A549 (cell line): ENCODE results near the gene IPPK.

Source experiments
- BHLHE40 ChIP-seq: IDR thresholded peaks from 2 replicates; pipeline ENCODE4 v1.6.1; 2012; ENCODE audit warnings: low read depth, low read length, inconsistent platforms
- FOSB ChIP-seq: fragments of 250-450 bp; sonication (Bioruptor Pico); IDR thresholded peaks from 2 replicates; pipeline ENCODE4 v1.5.0; 2020; ENCODE audit warnings: mild to moderate bottlenecking, moderate library complexity
- POLR2A ChIP-seq: IDR thresholded peaks from 2 replicates; pipeline ENCODE4 v1.6.1; 2012; ENCODE audit warnings: mild to moderate bottlenecking, low read length
- TP53 ChIP-seq: fragments of 250-450 bp; sonication (Bioruptor Pico); IDR thresholded peaks from 2 replicates; pipeline ENCODE4 v1.5.0; 2021; ENCODE audit warnings: mild to moderate bottlenecking, moderate library complexity
- TF ChIP-seq, protein P1 (sequence below): IDR thresholded peaks from 2 replicates; pipeline ENCODE4 v1.6.1; 2012
- TF ChIP-seq, protein P2 (sequence below): fragments of 450-650 bp; IDR thresholded peaks from 2 replicates; pipeline ENCODE4 v1.6.1; 2014; ENCODE audit warnings: antibody characterized with exemption
- TF ChIP-seq, protein P3 (sequence below): fragments of >200 bp; sonication (Bioruptor Twin); formaldehyde crosslinking; IDR thresholded peaks from 3 replicates; pipeline ENCODE4 v1.5.1; 2016

DNA sequence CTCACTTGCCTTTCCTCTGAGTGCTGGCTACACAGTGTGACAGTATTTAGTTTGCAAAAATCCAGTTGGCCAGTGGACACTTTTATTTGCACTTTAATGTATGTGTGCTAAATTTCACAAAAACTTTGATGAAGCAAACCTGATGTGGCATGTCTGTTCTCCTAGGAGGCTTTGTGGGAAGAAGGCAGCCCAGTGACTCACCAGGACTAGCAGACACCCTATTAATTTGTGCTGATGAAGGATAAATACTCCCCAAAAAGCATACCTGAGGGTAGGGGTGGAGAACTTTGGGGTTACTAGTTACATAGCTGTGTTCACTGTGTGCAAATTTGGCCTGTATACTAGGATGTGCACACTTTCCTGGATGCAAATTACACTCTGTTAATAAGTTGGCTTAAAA is 39.3 kb upstream of the IPPK start:
- TF ChIP-seq, protein P1, sequence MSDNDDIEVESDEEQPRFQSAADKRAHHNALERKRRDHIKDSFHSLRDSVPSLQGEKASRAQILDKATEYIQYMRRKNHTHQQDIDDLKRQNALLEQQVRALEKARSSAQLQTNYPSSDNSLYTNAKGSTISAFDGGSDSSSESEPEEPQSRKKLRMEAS, result no peak
- TF ChIP-seq, protein P2, sequence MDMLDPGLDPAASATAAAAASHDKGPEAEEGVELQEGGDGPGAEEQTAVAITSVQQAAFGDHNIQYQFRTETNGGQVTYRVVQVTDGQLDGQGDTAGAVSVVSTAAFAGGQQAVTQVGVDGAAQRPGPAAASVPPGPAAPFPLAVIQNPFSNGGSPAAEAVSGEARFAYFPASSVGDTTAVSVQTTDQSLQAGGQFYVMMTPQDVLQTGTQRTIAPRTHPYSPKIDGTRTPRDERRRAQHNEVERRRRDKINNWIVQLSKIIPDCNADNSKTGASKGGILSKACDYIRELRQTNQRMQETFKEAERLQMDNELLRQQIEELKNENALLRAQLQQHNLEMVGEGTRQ, result no peak
- no peak for TF ChIP-seq FOSB (CRISPR knock-in tag)
- no peak for TF ChIP-seq POLR2A
- TF ChIP-seq, protein P3, sequence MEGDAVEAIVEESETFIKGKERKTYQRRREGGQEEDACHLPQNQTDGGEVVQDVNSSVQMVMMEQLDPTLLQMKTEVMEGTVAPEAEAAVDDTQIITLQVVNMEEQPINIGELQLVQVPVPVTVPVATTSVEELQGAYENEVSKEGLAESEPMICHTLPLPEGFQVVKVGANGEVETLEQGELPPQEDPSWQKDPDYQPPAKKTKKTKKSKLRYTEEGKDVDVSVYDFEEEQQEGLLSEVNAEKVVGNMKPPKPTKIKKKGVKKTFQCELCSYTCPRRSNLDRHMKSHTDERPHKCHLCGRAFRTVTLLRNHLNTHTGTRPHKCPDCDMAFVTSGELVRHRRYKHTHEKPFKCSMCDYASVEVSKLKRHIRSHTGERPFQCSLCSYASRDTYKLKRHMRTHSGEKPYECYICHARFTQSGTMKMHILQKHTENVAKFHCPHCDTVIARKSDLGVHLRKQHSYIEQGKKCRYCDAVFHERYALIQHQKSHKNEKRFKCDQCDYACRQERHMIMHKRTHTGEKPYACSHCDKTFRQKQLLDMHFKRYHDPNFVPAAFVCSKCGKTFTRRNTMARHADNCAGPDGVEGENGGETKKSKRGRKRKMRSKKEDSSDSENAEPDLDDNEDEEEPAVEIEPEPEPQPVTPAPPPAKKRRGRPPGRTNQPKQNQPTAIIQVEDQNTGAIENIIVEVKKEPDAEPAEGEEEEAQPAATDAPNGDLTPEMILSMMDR, result no peak
- TF ChIP-seq TP53, result no peak
- no peak for TF ChIP-seq BHLHE40
